GM13976 (cell line): ENCODE results near the gene SLC25A36.

Source experiments
- DNase-seq: peaks from one replicate; pipeline ENCODE4 v3.0.0; 2012; ENCODE audit warnings: low spot score
- in situ Hi-C: fragments of 300-500 bp; cut with MboI; formaldehyde crosslinking; loops from one replicate; pipeline ENCODE4 v1.12.0; 2022; ENCODE audit warnings: low sequenced_read_pairs, mixed read lengths, inconsistent platforms; ENCODE audit not compliant: unreplicated experiment
- TF ChIP-seq, protein P1 (sequence below): IDR thresholded peaks from 2 replicates; pipeline ENCODE4 v1.5.1; 2012; ENCODE audit warnings: borderline replicate concordance, mild to moderate bottlenecking; ENCODE audit not compliant: insufficient read depth; ENCODE audit errors: extremely low read depth, missing control alignments, control extremely low read depth

Gene SLC25A36

DNA sequence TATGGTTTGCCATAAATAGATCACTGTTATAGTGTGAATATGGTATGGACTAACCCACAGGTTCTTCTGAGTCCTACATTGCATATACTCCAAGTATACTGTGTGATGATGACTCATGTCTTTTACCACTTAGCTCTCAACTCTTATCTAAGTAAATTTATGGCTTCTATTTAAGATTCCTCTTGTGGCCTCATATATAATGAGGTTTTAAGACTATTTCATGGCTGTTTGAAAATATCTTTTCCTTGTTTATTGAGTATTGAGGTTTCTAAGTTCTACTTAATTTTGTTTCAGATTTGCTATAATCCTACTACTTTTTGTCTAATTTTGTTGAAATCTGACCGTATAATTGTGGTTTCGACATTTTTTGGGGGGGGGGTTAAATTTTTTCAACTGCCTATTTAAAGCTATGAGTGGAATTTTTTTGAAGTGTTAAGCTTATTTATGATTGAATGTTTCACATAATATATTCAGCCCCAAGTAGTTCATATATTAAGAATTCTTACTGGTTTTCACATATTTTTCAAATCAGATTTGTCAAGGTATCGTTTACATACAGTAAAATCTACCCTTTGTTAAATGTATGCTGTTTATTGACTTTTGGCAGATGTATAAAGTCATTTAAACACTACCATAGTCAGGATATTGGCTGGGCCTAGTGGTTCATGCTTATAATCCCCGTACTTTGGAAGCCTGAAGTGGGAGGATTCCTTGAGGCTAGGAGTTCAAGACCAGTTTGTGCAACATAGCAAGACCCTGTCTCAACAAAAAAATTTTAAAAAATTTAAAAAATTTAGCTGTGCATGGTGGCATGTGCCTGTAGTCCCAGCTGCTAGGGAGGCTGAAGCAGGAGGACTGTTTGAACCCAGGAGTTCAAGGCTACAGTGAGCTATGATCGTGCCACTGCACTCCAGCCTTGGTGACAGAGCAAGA is 11.7 kb downstream of the SLC25A36 start:
- TF ChIP-seq, protein P1, sequence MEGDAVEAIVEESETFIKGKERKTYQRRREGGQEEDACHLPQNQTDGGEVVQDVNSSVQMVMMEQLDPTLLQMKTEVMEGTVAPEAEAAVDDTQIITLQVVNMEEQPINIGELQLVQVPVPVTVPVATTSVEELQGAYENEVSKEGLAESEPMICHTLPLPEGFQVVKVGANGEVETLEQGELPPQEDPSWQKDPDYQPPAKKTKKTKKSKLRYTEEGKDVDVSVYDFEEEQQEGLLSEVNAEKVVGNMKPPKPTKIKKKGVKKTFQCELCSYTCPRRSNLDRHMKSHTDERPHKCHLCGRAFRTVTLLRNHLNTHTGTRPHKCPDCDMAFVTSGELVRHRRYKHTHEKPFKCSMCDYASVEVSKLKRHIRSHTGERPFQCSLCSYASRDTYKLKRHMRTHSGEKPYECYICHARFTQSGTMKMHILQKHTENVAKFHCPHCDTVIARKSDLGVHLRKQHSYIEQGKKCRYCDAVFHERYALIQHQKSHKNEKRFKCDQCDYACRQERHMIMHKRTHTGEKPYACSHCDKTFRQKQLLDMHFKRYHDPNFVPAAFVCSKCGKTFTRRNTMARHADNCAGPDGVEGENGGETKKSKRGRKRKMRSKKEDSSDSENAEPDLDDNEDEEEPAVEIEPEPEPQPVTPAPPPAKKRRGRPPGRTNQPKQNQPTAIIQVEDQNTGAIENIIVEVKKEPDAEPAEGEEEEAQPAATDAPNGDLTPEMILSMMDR, result no peak
- no peak for DNase-seq
- in situ Hi-C loops, result no loop called here

DNA sequence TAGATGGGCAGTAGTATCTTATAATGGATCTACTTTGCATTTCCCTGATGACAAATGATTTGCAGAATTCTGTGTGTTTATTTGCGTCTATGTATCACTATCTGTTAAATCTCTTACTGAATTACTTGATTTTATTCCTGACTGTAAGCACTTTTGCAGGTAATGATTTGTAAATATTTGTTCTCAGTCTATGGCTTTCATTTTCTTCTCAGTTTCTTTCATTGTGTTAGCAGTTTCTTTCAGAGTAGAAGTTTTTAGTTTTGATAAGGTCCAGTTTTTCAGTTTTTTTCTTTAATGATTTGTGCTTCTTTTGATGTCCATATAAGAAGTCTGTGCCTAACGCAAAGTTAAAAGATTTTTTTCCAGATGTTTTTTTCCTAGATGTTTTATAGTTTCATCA is 12.9 kb downstream of the SLC25A36 start:
- DNase-seq, result no peak
- in situ Hi-C loops, result no loop called here
- TF ChIP-seq, protein P1, result no peak

DNA sequence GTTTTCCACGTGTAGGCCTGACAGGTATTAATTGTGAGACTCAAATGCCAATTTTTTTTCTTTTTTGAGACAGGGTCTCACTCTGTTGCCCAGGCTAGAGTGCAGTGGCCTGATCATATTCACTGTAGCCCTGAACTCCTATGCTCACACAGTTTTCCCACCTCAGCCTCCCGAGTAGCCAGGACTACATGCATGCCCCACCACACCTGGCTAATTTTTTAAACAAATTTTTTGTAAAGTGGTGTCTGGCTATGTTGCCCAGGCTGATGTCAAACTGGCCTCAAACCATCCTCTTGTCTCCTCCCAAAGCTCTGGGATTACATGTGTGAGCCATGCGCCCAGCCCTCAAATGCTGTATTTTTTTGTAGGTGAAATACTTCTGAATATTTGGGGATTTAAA is 14.0 kb downstream of the SLC25A36 start:
- no peak for DNase-seq
- in situ Hi-C loops, result no loop called here
- TF ChIP-seq, protein P1, result no peak

DNA sequence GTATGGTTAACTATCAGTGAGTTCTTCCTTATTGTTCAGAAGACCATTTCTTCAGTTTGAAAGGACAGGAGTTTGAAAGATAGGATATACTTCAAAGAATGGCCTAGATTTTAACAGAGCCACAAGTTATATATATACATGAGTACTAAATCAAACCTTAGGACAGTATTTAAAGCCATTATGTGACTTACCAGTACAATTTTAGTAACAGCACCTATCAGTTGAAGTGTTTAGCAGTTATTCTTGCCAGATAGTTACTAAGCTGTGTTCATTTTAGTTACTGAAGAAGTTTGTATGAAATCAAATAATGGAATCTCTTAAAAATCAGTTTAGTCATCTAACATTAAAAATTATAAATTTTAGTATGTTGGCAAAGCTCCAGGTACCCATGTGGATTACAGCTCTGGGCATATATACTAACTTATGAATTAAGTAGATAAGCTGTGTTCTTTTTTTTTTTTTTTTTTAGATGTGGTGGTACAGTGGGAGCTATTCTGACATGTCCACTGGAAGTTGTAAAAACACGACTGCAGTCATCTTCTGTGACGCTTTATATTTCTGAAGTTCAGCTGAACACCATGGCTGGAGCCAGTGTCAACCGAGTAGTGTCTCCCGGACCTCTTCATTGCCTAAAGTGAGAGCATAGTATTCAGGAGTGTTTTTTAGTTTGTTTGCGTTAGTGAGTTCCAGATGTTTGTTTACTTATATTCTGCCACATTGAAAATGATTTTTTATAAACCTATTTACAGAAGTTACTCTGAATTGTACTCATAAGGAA is 14.6 kb downstream of the SLC25A36 start:
- DNase-seq, result no peak
- in situ Hi-C loops, result no loop called here

DNA sequence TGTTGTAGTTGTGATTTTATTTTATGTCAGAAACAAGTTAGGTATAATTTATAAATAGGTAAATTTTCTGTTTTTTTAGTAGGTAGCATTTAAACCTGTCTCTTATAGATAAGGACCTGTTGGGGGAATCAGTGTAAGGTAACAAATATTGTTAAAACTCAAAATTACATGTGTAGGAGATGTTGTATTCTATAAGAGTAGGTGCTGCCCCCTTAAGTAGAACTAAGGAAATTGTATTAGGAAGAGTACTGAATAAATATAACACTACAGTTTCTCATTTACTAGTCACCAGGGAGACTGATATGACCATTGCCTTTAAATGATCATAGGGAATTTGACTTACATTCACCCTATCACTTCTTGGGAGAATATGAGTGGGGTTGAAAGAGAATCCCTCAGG is 31.2 kb downstream of the SLC25A36 start:
- TF ChIP-seq, protein P1, result no peak
- DNase-seq, result no peak
- in situ Hi-C loops, result no loop called here

More for the DNA sequence above, 14.6 kb downstream of the SLC25A36 start:
- TF ChIP-seq, protein P1, result no peak

DNA sequence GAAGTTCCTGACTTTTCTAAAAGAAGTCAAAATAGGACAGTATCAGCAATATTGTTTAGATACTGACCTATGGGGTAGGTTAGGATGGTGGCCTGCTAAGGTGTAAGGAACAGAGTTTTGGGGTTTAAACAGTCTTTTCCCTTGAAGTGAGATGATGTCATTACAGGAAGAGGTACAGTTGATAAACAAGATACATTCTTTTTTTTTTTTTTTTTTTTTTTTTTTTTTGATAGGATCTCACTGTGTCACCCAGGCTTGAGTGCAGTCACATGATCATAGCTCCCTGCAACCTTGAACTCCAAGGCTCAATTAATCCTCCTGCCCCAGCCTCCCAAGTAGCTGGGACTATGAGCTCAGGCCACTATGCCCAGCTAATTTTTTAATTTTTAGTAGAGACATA is 33.3 kb downstream of the SLC25A36 start:
- no peak for DNase-seq
- in situ Hi-C loops, result no loop called here
- TF ChIP-seq, protein P1, result no peak
